LNCAP (cell line): ENCODE results near the gene DOCK4.

Source experiments
- TF ChIP-seq, protein P1 (sequence below): fragments of 450-650 bp; IDR thresholded peaks from 2 replicates; pipeline ENCODE4 v1.5.1; 2017; ENCODE audit warnings: mild to moderate bottlenecking

The DOCK4 gene

DNA sequence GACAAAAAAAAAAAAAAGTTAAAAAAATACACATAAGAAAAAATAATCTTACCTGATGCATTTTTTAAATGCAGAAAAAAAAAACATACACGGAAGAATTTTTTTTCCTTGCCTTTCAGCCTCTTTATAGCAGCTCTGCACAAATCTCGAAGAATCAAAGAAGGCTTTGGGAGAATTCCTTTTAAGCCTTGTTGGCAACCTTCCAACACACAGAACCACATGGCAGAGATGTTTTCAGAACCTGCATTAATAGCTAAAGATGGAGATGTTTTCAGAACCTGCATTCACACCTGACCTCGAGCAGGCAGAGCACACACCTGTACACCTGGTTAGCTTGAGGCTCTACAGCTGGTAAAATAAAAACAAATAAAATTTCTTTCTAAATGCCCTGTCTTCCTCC, 65.6 kb downstream of the DOCK4 start:
- TF ChIP-seq, protein P1, sequence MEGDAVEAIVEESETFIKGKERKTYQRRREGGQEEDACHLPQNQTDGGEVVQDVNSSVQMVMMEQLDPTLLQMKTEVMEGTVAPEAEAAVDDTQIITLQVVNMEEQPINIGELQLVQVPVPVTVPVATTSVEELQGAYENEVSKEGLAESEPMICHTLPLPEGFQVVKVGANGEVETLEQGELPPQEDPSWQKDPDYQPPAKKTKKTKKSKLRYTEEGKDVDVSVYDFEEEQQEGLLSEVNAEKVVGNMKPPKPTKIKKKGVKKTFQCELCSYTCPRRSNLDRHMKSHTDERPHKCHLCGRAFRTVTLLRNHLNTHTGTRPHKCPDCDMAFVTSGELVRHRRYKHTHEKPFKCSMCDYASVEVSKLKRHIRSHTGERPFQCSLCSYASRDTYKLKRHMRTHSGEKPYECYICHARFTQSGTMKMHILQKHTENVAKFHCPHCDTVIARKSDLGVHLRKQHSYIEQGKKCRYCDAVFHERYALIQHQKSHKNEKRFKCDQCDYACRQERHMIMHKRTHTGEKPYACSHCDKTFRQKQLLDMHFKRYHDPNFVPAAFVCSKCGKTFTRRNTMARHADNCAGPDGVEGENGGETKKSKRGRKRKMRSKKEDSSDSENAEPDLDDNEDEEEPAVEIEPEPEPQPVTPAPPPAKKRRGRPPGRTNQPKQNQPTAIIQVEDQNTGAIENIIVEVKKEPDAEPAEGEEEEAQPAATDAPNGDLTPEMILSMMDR = no peak

DNA sequence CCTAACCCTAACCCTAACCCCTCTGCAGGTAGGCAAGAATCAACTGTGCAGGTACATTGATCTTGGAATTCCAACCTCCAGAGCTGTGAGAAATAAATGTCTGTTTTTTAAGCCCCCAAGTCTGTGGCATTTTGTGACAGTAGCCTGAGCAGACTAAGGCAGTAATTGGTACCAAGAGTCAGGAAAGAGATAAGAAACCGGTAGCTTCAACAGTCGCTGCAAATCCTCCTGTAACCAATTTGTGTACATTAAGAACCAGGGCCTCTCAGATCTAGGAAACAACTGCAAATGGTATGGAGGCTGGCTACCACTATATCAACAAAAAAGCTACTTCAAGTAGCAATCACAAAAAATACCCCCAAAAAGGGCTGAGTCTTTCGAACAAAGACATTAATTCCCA, 67.3 kb downstream of the DOCK4 start:
- TF ChIP-seq, protein P1 = no peak

DNA sequence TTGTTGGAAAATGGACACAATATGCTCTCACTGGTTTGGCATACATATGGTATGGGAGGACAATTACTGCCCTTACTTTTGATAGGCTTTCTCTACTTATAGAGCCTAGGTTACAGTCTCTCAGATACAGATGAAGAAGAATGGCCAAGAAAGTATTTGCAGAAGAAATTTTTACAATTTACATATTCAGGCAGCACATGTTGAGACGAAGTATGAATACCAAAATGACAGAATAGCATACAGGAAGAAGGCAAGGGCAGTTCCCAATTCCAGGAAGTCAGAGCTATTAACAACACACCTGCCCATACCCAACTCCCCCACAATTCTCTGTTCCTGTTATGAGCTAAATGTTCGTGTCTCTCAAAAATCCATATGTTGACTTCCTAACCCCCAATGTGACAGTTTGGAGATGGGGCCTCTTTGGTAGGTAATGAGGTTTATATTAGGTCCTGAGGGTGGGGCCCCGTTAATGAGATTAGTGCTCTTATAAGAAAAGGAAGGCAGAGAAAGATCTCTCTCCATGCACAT, 67.8 kb downstream of the DOCK4 start:
- TF ChIP-seq, protein P1 = no peak

DNA sequence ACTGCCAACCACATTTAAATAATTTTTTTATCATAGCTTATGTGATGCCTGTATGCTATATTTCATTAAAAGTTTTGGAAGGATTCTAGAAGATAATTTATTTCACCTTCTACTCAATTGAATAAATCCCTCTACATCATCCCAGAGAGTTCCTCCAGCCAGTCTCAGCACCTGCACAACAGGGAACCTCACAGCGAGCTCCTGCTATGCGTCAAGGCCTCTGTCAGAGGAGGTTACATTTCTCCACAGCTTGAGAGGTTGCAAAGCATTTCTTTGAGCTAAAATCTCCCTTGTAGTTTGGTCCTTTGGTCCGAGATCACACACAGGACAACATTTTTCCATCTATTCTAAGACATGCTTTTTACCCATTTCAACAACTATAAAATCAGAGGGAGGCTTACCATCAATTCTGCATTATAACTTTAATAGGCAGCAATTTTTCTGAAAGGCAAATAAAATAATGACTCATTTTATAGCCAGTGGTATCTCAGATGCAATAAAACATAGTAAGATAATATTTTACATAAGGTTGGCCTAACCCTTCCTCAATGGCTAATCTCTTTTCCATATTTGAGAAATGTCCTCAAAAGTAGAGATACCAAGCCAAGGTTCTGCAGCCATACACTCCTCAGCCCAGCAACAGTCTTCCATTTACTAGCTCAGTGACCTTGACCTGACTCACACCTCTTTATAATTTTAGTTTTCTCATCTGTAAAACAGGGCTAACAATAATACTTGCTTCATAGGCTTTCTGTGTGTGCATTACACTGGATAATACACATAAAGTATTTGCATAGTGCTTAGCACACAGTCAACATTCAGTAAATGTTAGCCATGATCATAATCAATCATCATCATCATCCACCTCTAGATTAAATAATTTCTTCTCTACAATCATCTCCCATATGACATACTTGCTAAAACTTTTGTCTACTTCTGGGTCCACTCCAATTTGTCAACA, 68.8 kb downstream of the DOCK4 start:
- TF ChIP-seq, protein P1 = no peak

DNA sequence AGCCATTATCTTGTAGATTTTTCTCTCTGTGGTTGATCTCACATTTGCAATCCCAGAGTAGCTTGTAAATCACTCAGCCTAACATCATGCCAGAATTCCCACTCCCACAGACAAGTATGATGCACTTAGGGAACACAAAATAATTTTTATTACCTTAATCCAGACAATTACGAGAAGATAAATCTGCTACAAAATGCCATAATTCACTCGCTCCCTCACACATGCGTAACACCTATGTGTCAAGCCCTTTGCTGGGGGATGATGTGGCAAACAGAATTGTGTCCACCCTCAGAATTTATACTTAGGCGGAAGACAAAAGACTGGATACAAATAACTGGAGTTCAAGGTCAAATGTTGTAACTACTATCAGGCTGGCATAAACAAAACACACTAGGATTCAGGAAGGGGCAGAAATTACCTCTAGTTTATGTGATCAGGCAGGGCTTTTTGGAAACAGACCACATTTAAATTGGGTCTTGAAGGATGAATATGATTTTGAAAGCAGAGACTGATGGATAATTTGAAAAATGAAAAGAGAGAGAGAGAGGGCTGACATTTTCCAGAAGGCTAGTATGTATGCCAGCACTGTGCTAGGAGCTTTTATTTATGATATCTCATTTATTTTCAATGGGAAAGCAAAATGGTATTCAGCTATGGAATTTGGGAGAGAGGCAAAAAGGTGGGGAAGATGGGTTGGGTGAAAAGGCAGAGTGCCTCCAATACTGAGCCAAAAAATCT, 69.8 kb downstream of the DOCK4 start:
- TF ChIP-seq, protein P1 = no peak

DNA sequence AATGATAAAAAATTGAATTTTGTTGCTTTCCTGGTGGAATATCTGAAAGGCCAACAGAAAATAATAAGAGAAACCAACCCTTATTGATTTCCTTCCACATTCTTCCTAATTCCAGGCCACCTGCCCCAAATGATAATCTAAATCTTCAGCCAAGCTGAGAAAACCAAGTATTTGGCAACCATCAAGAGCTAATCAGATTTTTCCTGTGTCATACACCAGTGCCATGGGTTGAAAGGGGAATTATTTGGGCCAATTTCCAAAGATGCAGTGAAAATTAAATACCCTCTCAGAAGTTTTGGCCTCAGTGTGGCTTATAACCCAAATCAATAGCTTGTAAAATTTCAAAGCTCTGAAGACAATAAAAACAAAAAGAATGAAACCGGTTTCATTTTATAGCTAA, 70.4 kb downstream of the DOCK4 start:
- TF ChIP-seq, protein P1 = no peak

DNA sequence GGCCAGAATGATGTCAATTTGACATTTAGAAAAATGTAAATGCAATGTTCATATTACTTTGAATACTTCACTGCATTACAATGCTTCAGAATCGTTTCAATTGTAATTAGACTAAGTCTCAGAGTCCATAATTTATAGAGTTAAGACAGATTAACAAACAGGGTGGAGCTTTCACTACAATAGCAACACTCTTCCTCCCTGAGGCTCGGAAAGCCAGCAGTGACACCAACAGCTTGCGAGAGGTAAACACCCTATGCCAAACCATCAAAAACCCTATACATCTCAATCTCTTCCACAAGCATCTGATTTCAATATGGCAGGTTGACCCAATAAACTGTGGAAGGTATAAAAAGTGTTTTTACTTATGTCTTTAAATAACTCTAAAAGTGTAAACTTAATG, 72.2 kb downstream of the DOCK4 start:
- TF ChIP-seq, protein P1 = no peak
